Measurements from ENCODE around the gene CDC42EP1. TPM values are rescaled to one million over a fixed set of nuclear protein-coding genes. Genes with fewer than 3 reads are reported as not detected.

Gene CDC42EP1
- total RNA-seq, 1 experiment from 2014 or later: 62.5 TPM

DNA sequence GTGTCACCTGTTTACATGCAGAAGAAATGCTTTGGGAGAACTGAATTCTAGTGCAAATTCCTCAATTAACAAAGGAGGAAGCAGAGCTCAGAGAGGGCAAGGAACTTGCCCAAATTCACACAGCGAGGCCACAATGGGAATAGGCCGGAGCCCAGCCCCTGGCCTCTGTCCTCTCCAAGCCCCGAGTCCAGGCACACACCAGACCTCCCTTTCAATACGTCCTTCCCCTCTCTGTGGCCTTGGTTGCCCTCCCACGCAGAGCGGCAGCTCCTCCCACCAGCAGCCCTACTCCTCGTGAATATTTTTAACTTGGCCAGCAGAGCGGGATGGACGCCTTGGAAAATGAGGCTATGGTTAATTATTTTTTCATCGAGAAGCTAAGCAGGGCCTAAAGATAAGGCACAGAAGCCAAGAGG is 39.5 kb upstream of the CDC42EP1 start:
- ATAC-seq (no peak), DNase-seq (ENCODE audit: low read depth, low spot score) (no peak)
- Histone ChIP-seq H3K36me3 (ENCODE audit: control insufficient read depth, insufficient read depth, low read length) (no peaks in the 10 kb centered on the region; the same call in 1 of the 2 replicates), H3K4me3 (ENCODE audit: low read depth in 2 of 2, low read length in 2 of 2) (no peak overlapping the region), H3K4me1 (ENCODE audit: control insufficient read depth, insufficient read depth, low read length) (peaks cover 26% of the 10 kb centered on the region), H3K27ac (ENCODE audit: low read length) (no peak overlapping the region), H3K9me3 (ENCODE audit: control insufficient read depth, insufficient read depth, low read depth, low read length) (no peaks in the 10 kb centered on the region), H3K27me3 (ENCODE audit: control insufficient read depth, insufficient read depth, low read length) (no peaks in the 10 kb centered on the region)
- CTCF ChIA-PET: no interaction called here
- no TSS peak for BruUV-seq (replicated peaks)
- POLR2A ChIA-PET: no interaction called here
- in situ Hi-C loops (cut with HindIII; ENCODE audit: low pct_unique_long_range_greater_than_20kb, low sequenced_read_pairs): no loop called here
- TF ChIP-seq SIN3A (IDR thresholded peaks at IDR 0.05; ENCODE audit: borderline replicate concordance, insufficient read depth, low read depth, low read length) (no peak), TCF7L2 (IDR thresholded peaks at IDR 0.05; ENCODE audit: low read depth, low read length) (no peak), POLR2AphosphoS5 (IDR thresholded peaks at IDR 0.05; ENCODE audit: low read depth, low read length) (no peak), REST (IDR thresholded peaks at IDR 0.05; ENCODE audit: insufficient read depth in 1 of 2, low read depth in 2 of 2, low read length in 1 of 2) (no peak)
- TF ChIP-seq, protein P1, sequence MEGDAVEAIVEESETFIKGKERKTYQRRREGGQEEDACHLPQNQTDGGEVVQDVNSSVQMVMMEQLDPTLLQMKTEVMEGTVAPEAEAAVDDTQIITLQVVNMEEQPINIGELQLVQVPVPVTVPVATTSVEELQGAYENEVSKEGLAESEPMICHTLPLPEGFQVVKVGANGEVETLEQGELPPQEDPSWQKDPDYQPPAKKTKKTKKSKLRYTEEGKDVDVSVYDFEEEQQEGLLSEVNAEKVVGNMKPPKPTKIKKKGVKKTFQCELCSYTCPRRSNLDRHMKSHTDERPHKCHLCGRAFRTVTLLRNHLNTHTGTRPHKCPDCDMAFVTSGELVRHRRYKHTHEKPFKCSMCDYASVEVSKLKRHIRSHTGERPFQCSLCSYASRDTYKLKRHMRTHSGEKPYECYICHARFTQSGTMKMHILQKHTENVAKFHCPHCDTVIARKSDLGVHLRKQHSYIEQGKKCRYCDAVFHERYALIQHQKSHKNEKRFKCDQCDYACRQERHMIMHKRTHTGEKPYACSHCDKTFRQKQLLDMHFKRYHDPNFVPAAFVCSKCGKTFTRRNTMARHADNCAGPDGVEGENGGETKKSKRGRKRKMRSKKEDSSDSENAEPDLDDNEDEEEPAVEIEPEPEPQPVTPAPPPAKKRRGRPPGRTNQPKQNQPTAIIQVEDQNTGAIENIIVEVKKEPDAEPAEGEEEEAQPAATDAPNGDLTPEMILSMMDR (IDR thresholded peaks at IDR 0.05): no peak
- intact Hi-C loops (cut with micrococcal nuclease; ENCODE audit: unreplicated experiment): no loop called here

DNA sequence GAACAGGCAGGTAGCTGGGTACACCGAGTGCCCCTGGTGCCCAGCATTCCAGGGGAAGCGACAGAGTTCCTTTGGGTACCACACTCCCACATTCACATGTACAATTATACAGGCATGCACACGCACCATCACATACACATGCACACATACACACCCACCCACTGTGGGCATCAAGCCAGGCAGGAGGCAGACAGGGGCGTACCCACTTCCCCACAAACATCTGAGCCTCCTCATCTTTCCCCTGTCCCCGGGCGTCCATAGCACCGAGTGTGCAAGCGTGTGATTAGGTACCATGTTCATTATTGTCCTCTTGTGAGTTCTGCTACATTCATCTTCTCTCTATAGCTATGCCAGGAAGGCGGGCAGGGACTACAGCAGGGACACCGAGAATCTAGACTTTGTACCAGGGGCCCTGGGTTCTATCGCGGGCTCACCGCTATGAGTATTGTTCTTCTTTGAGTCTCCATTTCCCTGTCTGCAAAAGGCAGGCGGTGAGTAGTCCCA is 39.0 kb upstream of the CDC42EP1 start:
- H3K4me1 ChIP-seq (ENCODE audit: control insufficient read depth, insufficient read depth, low read length): peaks cover 22% of the 10 kb centered on the region
- H3K27ac ChIP-seq (ENCODE audit: low read length): no peak overlapping the region
- TF ChIP-seq REST (IDR thresholded peaks at IDR 0.05; ENCODE audit: insufficient read depth in 1 of 2, low read depth in 2 of 2, low read length in 1 of 2) (no peak), POLR2AphosphoS5 (IDR thresholded peaks at IDR 0.05; ENCODE audit: low read depth, low read length) (no peak), TCF7L2 (IDR thresholded peaks at IDR 0.05; ENCODE audit: low read depth, low read length) (no peak), SIN3A (IDR thresholded peaks at IDR 0.05; ENCODE audit: borderline replicate concordance, insufficient read depth, low read depth, low read length) (no peak)
- TF ChIP-seq, protein P1 (IDR thresholded peaks at IDR 0.05): no peak
- intact Hi-C loops (cut with micrococcal nuclease; ENCODE audit: unreplicated experiment) (no loop called here), in situ Hi-C loops (cut with HindIII; ENCODE audit: low pct_unique_long_range_greater_than_20kb, low sequenced_read_pairs) (no loop called here)
- no peak for ATAC-seq
- H3K27me3 ChIP-seq (ENCODE audit: control insufficient read depth, insufficient read depth, low read length): no peaks in the 10 kb centered on the region
- ChIA-PET POLR2A (no interaction called here), CTCF (no interaction called here)
- H3K9me3 ChIP-seq (ENCODE audit: control insufficient read depth, insufficient read depth, low read depth, low read length): no peaks in the 10 kb centered on the region
- BruUV-seq (replicated peaks): no TSS peak
- H3K4me3 ChIP-seq (ENCODE audit: low read depth in 2 of 2, low read length in 2 of 2): no peak overlapping the region
- H3K36me3 ChIP-seq (ENCODE audit: control insufficient read depth, insufficient read depth, low read length): no peaks in the 10 kb centered on the region; the same call in 1 of the 2 replicates
- DNase-seq (ENCODE audit: low read depth, low spot score): no peak
